AG10803 (cell line): ENCODE results near the gene PLEKHB2.
"Not testable (repeated sequence)": the region's sequence is repeated elsewhere in the genome, so short reads cannot be mapped to it uniquely, and the experiment has no call there.

Experiments
- DNase-seq: peaks from one replicate; pipeline ENCODE4 v3.0.0; 2010; ENCODE audit warnings: low read depth
- H3K4me3 ChIP-seq: 2 replicates; pipeline ENCODE4 v1.5.1; 2011; ENCODE audit warnings: mild to moderate bottlenecking, low read length, control low read depth
- TF ChIP-seq, protein P1 (sequence below): conservative IDR thresholded peaks from 2 replicates; pipeline ENCODE4 v1.5.1; 2011; ENCODE audit warnings: mild to moderate bottlenecking, low read length, control low read depth, inconsistent platforms

Gene PLEKHB2

DNA sequence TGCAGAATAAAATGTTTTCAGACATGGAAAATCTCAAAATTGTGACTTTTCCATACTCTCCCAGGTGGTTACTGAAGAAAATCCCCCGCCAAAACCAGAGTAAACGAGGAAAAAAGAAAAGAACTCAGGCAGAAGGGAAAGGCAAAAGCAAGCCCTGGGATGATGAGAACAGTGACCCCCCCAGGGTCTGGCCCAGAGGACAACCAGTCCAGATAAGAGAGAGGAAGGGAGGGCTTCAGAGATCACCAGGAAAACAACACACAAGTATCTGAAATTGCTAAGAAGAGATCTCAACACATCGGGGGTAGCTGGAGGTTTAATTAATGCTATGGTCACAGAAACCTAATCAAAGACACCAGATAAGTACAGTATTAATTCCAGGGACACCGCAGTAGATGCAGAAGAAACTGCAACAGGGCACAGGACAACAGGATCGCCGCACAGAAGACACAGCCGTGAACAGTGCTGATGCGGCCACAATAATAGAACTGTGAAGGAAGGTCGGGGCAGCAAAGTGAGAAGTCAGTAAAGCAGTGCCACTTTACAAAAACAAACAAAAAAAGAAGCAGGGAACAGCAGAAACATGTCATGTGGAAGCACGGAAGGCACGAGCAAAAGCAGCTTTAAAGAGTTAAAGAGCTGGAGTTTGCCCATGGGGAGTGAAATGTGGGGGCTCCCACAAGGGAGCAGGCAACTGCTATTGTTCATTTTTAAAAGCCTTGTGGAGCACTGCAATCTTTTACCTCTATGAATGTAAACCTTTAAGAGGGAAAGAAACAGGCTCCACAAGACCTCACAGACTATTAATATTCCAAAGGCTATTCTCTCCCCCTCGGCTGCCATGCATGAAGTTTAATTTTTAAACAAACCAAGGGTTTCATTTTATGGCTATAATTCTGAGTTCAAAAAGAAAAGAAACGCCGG lies 40.3 kb upstream of the PLEKHB2 start:
- DNase-seq: no peak
- TF ChIP-seq, protein P1, sequence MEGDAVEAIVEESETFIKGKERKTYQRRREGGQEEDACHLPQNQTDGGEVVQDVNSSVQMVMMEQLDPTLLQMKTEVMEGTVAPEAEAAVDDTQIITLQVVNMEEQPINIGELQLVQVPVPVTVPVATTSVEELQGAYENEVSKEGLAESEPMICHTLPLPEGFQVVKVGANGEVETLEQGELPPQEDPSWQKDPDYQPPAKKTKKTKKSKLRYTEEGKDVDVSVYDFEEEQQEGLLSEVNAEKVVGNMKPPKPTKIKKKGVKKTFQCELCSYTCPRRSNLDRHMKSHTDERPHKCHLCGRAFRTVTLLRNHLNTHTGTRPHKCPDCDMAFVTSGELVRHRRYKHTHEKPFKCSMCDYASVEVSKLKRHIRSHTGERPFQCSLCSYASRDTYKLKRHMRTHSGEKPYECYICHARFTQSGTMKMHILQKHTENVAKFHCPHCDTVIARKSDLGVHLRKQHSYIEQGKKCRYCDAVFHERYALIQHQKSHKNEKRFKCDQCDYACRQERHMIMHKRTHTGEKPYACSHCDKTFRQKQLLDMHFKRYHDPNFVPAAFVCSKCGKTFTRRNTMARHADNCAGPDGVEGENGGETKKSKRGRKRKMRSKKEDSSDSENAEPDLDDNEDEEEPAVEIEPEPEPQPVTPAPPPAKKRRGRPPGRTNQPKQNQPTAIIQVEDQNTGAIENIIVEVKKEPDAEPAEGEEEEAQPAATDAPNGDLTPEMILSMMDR: no peak

DNA sequence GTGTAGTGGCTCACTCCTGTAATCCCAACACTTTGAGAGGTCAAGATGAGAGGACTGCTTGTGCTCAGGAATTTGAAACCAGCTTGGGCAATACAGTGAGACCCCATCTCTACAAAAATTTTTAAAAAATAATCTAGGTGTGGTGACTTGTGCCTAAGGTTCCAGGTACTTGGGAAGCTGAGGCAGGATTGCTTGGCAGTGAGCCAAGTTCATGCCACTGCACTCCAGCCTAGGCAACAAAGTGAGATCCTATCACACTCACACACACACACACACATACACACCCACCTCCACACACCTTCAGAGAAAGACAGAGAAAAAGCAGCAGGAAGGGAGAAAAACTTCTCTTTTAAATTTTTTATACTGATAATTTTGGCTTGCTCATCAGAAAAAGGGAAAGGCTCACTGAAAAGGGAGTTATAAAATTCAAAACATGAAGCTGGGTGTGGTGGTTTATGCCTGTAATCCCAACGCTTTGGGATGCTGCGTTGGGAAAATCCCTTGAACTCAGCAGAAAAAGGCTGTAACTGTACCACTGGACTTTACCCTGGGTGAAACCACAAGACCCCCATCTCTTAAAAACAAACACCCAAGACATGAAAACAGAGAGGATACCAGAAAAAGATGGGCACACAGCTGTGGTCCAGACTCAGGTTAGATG lies 37.5 kb upstream of the PLEKHB2 start:
- DNase-seq: no peak
- TF ChIP-seq, protein P1: no peak
- H3K4me3 ChIP-seq: no peak overlapping the region

More for the DNA sequence above, 40.3 kb upstream of the PLEKHB2 start:
- no peak overlapping the region for H3K4me3 ChIP-seq

DNA sequence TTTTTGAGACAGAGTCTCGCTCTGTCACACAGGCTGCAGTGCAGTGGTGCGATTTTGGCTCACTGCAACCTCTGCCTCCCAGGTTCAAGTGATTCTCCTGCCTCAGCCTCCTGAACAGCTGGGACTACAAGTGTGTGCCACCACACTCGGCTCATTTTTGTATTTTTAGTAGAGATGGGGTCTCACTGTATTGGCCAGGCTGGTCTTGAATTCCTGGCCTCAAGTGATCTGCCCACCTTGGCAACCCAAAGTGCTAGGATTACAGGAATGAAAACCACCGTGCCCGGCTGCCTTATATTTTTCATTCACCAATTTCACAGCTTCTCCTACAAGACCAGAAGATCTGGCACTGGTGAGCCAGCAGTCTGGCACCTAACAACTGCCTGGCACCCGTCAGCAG lies 37.0 kb upstream of the PLEKHB2 start:
- DNase-seq: not testable (repeated sequence)

DNA sequence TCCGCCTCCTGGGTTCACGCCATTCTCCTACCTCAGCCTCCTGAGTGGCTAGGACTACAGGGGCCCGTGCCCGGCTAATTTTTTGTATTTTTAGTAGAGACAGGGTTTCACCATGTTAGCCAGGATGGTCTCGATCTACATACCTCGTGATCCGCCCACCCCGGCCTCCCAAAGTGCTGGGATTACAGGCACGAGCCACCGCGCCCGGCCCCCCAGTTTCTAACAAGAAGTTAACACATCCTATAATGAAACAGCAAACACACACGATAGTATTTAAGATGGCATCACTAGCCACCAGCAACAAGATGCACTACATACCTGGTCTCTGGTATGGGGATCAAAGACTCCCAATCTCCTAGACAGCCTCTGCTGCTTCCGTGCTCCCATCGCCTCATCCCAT lies 29.6 kb upstream of the PLEKHB2 start:
- H3K4me3 ChIP-seq, DNase-seq: not testable (repeated sequence)

More for the DNA sequence above, 37.0 kb upstream of the PLEKHB2 start:
- not testable (repeated sequence) for H3K4me3 ChIP-seq

DNA sequence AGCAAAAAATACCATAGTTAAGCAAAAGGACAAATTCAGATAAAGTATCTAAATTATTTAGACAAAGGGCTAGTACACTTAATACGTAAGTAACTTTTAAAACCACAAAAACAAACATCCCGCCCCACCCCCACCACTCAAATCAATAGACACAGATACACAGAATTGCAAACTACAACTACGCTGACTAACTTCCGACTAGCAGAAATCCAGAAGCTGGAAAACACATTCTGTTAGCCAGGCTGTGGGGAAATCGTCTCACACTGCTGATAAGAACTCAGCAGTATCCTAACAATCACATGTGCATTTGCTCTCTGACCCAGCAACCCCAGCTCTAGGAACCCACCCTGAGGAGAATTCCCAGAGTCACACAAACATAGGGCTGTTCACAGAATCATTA lies 28.4 kb upstream of the PLEKHB2 start:
- TF ChIP-seq, protein P1: no peak
- no peak for DNase-seq
- no peak overlapping the region for H3K4me3 ChIP-seq

DNA sequence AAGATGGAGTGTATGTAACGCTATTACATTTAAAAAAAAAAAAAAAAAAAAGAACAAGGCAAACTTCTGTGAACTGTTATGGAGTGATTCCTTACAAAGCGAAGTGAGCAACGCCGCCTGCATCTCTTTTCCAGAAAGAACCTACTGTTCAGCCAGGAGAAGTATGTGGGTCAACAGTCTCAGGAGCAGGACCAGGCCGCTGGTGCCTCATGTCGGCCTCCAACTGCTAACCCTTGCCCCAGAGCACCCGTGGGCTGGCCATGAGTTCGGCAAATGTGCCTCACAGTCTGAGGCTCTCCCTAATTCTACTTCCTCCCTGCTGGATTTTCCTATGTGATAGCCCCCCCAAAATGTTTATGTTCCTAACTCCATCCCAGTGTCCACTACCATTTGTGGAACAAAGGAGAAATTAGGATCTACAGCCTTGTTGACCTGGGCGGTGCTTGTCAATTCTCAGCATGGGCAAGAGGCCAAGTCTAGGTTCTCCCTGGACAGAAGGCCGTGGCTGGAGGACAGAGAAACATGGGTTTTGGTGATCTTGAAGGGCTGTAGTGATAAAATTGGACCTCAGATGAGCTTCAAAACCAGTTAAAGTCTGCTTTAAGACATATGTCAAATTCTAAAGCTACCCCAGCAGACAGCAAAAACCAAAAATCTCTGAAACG lies 27.8 kb upstream of the PLEKHB2 start:
- TF ChIP-seq, protein P1: no peak
- no peak for DNase-seq

DNA sequence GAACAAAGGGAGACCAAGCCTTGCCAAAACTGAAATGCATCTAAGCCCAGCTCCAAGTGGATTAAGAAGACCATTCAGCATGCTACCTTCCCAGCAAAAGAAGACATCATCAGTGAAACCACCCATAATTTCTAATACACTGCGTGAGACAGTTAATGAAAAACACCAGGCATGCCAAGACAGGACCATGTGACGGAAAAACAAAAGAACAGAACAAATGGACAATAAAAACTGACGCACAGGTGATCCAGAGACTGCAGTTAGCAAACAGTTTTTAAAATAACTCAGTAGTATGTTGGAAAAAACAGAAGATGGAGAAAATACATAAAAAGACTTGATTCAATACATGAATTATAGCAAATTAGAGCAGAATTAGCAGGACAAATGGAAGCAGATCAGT lies 27.2 kb upstream of the PLEKHB2 start:
- DNase-seq: no peak
- no peak overlapping the region for H3K4me3 ChIP-seq
- TF ChIP-seq, protein P1: no peak

More for the DNA sequence above, 27.8 kb upstream of the PLEKHB2 start:
- no peak overlapping the region for H3K4me3 ChIP-seq

DNA sequence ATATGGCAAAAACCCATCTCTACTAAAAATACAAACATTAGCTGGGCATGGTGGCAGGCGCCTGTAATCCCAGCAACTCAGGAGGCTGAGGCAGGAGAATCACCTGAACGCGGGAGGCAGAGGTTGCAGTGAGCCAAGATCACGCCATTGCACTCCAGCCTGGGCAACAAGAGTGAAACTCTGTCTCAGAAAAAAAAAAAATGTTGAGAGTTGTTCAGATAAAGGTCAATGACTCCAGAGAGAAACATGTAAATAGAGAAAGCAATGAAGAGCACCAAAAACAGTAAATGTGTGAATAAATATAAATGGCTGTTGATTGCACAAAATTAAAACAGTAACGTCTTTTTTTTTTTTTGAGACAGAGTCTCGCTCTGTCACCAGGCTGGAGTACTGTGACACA lies 25.2 kb upstream of the PLEKHB2 start:
- H3K4me3 ChIP-seq: not testable (repeated sequence)

More for the DNA sequence above, 25.2 kb upstream of the PLEKHB2 start:
- not testable (repeated sequence) for DNase-seq
